ENCODE measurements around the gene CHRM2.

The CHRM2 gene

GRCh38 chr7:136865236-136865635 is 3.2 kb upstream of the CHRM2 start:
- DNase-seq (ENCODE audit: low read depth in 1 of 2, low spot score in 1 of 2): no peak
- Histone ChIP-seq H3K27ac (replicated peaks) (no peak overlapping the region), H3K4me3 (replicated peaks; ENCODE audit: insufficient read depth, low read length) (no peak overlapping the region), H3K27me3 (ENCODE audit: insufficient read depth, poor library complexity, severe bottlenecking) (peaks cover 14% of the 10 kb centered on the region)
- TF ChIP-seq CTCF (IDR thresholded peaks at IDR 0.05; ENCODE audit: insufficient read depth, low read length) (no peak), SPI1 (IDR thresholded peaks at IDR 0.05; ENCODE audit: borderline replicate concordance, low read depth) (no peak), POLR2AphosphoS5 (IDR thresholded peaks at IDR 0.05; ENCODE audit: low read depth) (no peak), GABPA (IDR thresholded peaks at IDR 0.05; ENCODE audit: low read depth) (no peak), REST (IDR thresholded peaks at IDR 0.05; ENCODE audit: insufficient replicate concordance, low read depth) (no peak)

GRCh38 chr7:136865777-136866176 is 2.7 kb upstream of the CHRM2 start:
- TF ChIP-seq REST (IDR thresholded peaks at IDR 0.05; ENCODE audit: insufficient replicate concordance, low read depth): no peak
- TF ChIP-seq GABPA (IDR thresholded peaks at IDR 0.05; ENCODE audit: low read depth): no peak
- TF ChIP-seq POLR2AphosphoS5 (IDR thresholded peaks at IDR 0.05; ENCODE audit: low read depth): no peak
- TF ChIP-seq SPI1 (IDR thresholded peaks at IDR 0.05; ENCODE audit: borderline replicate concordance, low read depth): no peak
- no peak for TF ChIP-seq CTCF (IDR thresholded peaks at IDR 0.05; ENCODE audit: insufficient read depth, low read length)
- Histone ChIP-seq H3K4me3 (replicated peaks; ENCODE audit: insufficient read depth, low read length) (no peak overlapping the region), H3K27ac (replicated peaks) (no peak overlapping the region), H3K27me3 (ENCODE audit: insufficient read depth, poor library complexity, severe bottlenecking) (peaks cover 16% of the 10 kb centered on the region)
- DNase-seq (ENCODE audit: low read depth in 1 of 2, low spot score in 1 of 2): no peak

- no peak overlapping the region for H3K27ac ChIP-seq (replicated peaks)
- peaks cover 20% of the 10 kb centered on the region for H3K27me3 ChIP-seq (ENCODE audit: insufficient read depth, poor library complexity, severe bottlenecking)
- DNase-seq (ENCODE audit: low read depth in 1 of 2, low spot score in 1 of 2): no peak
- no peak for TF ChIP-seq CTCF (IDR thresholded peaks at IDR 0.05; ENCODE audit: insufficient read depth, low read length)
- TF ChIP-seq POLR2AphosphoS5 (IDR thresholded peaks at IDR 0.05; ENCODE audit: low read depth): no peak
- no peak for TF ChIP-seq GABPA (IDR thresholded peaks at IDR 0.05; ENCODE audit: low read depth)
- H3K4me3 ChIP-seq (replicated peaks; ENCODE audit: insufficient read depth, low read length): no peak overlapping the region
Observed at GRCh38 chr7:136869001-136869961, 829 bp downstream of the CHRM2 start.

Measured in HL-60 (cell line).